Measurements from ENCODE around the gene LRMDA.

Gene LRMDA

GRCh38 chr10:75941223-75941801 is 509.9 kb downstream of the LRMDA start:
- DNase-seq (ENCODE audit: low spot score) = no peak

GRCh38 chr10:75944061-75944460 is 512.6 kb downstream of the LRMDA start:
- DNase-seq (ENCODE audit: low spot score) = no peak

DNA sequence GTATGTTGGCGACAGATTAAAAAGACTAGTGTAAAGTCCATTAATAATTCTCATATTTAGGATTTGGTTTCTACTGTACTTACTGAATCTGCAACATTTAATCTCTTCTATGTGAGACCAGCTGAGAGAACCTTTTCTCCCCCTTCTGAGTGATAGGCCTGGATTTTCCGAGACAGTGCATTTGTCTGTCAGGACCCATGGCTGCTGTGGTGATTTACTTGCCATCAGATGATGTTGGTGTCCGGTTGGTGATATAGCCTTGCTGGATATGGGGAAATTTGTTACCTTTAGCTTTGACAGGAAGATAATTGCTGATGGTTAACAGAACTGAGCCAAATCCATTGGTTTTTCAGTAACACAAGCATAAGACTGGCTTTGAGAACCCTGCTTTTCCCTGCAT is 517.2 kb downstream of the LRMDA start:
- no peak for DNase-seq (ENCODE audit: low spot score)

- no peak for DNase-seq (ENCODE audit: low spot score)
Observed at GRCh38 chr10:75950307-75950706, 518.9 kb downstream of the LRMDA start.

DNA sequence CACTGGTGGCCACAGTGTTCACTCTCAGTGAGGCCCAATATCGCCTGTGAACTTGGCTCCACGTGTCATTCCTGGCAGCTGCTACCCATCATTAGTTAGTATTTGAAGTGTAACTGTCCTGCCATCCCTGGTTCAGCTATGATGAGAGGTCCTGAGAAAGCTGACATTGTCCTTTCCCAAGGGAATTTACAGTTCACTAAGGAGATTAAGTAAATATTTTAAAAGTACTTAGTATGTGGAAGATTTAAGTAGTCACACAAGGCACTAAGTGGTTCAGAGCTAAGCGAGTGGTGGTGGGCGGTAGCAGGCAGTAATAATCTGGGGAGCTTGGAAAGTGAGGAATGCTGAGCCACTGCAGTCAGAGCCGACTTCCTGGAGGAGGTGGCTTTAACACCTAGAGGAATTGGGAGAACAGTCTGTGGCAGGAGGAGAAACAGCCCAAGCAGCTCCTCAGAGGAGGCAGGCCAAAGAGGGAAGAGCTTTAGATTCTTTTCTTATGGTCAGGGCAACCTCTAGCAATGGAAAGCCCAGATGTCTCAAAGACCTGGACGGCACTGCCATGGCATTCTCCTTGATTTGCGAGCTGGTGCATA is 519.7 kb downstream of the LRMDA start:
- DNase-seq (ENCODE audit: low spot score) = no peak

DNA sequence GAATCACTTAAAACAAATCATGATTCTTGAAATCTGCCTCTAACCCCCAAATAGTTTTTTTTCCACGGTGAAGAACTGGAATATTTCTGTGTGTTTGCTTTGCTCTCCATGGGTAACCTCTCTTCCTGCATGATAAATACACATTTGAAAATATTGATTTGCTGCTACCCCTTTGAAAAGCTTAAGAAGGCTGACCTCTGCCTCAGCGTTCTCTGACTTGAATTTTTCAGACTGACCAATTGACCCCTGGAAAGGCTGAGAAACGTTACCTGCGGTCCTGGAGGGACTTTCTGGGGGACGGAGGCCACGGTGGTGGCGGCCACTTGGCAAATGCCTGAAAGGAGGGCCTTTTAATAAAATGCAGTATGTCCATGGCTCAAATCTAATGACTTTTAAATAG is 520.2 kb downstream of the LRMDA start:
- DNase-seq (ENCODE audit: low spot score) = no peak

DNA sequence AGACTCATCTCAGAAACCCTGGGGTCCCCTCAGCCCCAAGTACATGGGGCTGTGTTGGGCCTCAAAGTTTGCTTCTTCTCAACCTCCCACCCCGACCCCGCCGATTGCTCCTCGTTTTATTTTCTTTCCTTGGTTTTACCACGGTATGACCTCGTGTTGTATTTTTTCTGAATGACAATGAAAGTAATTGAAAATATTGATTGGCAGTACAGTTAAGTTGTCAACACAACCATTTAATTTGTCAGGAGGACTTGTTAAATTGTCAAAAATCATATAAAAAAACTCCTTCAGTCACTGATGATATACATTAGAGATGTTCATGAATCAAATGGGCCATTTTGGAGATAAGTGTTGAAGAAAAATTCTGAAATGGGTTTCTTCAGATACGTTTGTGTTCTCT is 520.7 kb downstream of the LRMDA start:
- no peak for DNase-seq (ENCODE audit: low spot score)

DNA sequence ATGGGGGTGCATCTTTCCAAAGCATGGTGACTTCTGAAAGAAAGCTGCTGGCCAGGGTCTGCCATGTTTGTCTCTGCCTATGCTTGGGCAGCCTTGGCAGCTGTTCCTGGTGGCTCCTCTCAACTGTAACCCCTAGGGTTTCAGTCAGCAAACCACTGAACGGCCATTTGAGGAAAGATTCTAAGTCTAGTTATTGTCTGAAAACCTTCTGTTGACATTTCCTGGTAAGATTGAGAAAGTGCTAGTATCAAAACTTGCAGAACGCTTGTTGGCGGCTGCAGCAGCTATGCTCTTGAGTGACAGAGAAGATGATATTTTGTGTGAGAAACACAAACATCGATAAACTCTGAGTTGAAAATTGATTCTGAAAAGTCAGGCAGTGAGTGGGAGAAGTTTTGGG is 523.1 kb downstream of the LRMDA start:
- no peak for DNase-seq (ENCODE audit: low spot score)

GRCh38 chr10:75955973-75956502 is 524.6 kb downstream of the LRMDA start:
- no peak for DNase-seq (ENCODE audit: low spot score)

GRCh38 chr10:75956624-75957023 is 525.2 kb downstream of the LRMDA start:
- peak; percentile 33 for DNase-seq (ENCODE audit: low spot score)

DNA sequence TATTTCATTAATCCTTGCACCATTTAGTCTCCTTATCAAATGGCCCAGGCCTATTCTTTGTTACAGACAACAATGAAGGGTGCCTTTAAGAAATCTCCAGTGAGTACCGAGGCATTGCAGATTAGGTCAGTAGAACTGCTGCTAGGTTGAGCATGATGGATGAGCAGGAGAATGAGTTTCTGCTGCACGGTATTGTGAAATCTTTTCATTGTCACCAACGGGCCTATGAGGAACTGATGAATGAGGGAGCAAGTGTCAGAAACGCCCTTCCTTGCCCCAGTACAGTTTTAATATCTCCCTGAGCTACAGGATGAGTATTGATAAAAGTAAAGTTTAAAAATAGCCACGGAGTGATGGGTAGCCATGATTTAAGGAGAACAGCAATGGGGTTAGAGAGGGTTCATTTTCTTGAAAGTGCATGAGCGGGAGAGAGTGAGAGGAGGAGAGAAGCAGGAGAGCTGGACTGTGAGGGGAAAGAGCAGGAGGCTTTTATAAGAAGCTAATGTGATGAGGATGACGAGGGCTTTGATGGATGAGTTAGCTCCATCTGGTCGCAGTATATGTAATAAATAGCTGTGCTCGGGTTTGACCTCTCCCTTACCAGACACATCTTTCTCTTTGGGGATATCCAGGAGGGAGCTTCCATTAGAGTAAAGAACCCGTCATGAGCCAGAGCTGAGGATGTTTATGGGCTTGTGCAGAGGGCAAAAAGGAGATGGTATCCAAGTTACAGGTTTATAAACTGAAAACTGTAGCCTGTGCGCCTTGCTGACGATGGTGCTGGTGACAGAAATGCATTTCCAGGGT is 526.1 kb downstream of the LRMDA start:
- peak; percentile 64 for DNase-seq (ENCODE audit: low spot score)

DNA sequence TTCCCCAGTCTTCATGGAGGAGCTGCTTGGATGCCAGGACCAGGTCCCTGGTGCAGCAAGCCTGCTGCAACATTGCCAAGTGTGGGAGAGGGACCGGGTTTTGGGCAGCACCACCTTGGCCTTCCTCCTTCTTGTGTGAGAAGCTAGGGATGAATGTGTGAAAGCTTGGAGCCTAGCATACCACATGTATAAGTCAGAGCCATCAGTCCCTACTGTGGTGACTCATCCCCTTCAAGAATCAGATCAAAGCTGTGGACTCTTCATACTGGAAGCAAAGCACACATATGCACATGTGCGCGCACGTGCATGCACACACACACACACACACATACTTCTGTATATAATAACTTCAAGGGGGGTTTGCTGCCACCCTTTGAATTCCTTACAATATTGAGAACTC is 527.8 kb downstream of the LRMDA start:
- no peak for DNase-seq (ENCODE audit: low spot score)

- no peak for DNase-seq (ENCODE audit: low spot score)
Observed at GRCh38 chr10:75959912-75960311, 528.5 kb downstream of the LRMDA start.

GRCh38 chr10:75962395-75963061 is 531.1 kb downstream of the LRMDA start:
- no peak for DNase-seq (ENCODE audit: low spot score)

- peak; percentile 16 for DNase-seq (ENCODE audit: low spot score)
Observed at GRCh38 chr10:75967491-75967890, 536.1 kb downstream of the LRMDA start.

DNA sequence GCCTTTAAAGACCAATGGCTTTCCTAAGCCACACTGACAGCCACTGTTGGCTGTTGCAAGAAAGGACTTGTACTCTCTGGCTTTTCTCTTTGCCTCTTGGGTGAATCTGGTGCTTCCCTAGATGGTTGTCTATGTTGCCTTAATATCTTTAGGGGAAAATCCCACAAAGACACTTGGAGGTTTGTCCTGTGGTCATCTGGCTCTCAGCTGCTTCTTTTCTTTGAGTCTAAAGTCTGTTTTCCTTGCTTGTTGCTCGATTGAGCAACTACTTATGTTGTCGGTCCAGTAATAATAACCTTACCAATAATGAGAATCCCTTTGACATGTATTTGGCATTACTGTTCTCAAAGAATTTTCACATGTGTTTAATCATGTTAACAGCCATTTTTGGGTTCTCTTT is 537.6 kb downstream of the LRMDA start:
- DNase-seq (ENCODE audit: low spot score) = no peak

DNA sequence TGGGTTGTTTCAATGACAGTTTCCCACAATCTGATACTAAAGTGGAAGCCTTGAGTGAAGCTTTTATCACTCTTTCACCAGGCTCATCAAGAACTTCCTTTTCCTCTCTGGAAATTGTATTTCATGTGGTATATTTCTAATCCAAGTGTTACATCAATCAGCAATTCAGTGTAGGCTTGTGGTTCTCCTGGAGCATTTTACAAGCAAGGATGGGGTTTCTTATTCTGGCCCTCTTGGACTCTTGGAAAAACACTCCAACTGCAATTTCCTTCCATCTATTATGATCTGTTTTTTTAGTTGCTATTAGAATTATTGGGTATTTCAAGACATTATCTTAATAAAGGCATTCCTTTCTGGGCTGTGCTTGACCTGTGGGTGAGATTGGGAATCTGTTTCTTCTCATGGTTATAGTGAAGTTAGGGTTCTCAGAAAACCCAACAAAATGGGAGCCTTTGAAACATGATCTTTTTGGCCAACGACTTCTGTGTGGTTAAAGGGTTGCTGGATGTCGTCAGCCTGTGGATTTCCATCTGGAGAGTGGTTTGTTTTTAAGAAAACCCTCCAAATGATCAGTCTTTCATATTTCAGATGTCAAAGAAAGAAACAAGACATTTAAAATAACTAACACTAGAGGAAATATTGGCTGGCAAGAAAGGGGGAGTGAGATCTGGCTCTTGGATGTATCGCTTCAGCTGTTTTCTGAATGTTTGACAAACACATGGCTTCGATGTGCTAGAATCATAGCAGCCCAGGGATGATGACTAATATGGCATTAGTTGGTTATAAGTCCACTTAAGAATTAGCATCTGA is 540.2 kb downstream of the LRMDA start:
- no peak for DNase-seq (ENCODE audit: low spot score)

- DNase-seq (ENCODE audit: low spot score) = no peak
Observed at GRCh38 chr10:75972491-75973276, 541.3 kb downstream of the LRMDA start.

- no peak for DNase-seq (ENCODE audit: low spot score)
Observed at GRCh38 chr10:75974080-75974479, 542.7 kb downstream of the LRMDA start.

GRCh38 chr10:75976681-75977080 is 545.3 kb downstream of the LRMDA start:
- DNase-seq (ENCODE audit: low spot score) = no peak

DNA sequence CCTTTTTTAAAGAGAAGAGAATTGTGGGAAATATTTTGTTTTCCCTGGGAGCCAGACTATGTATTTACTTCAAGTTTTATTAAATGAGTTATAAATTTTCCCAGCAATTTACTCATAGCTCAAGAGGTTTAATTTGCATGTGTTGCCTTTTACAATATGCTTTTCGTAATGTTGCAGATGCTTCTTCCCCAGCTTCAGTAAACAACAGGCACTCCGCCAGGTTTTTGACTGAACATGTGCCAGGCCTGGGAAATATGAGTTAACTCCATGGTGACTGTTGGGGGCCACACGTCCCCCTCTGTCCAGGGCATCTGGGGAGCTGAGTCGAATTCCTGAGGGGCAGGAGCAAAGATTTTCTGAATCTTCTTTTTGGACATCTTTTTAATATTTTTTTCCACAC is 545.7 kb downstream of the LRMDA start:
- DNase-seq (ENCODE audit: low spot score) = no peak
